Measurements from ENCODE around the gene GJA4.

GRCh38 chr1:34747638-34747941, 45.2 kb upstream of the GJA4 start:
- TF ChIP-seq, protein P1, sequence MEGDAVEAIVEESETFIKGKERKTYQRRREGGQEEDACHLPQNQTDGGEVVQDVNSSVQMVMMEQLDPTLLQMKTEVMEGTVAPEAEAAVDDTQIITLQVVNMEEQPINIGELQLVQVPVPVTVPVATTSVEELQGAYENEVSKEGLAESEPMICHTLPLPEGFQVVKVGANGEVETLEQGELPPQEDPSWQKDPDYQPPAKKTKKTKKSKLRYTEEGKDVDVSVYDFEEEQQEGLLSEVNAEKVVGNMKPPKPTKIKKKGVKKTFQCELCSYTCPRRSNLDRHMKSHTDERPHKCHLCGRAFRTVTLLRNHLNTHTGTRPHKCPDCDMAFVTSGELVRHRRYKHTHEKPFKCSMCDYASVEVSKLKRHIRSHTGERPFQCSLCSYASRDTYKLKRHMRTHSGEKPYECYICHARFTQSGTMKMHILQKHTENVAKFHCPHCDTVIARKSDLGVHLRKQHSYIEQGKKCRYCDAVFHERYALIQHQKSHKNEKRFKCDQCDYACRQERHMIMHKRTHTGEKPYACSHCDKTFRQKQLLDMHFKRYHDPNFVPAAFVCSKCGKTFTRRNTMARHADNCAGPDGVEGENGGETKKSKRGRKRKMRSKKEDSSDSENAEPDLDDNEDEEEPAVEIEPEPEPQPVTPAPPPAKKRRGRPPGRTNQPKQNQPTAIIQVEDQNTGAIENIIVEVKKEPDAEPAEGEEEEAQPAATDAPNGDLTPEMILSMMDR (conservative IDR thresholded peaks at IDR 0.05; ENCODE audit: low read depth, low read length), result no peak
- no peak for TF ChIP-seq EZH2 (IDR thresholded peaks at IDR 0.05; ENCODE audit: borderline replicate concordance, low read depth, low read length, poor library complexity, severe bottlenecking)

All from A673 (cell line).